Activated T-helper 1 cell treated with anti-CD3 and anti-CD28 coated beads, Interleukin-2, amount 50 U/mL, for 16 hours (primary cell): ENCODE results near the gene DEGS2.

ENCODE experiments used
- DNase-seq, 2 donors: peaks; one replicate each; pipeline ENCODE4 v3.0.0-alpha.2; 2020; ENCODE audit warnings: low read depth in 1 of 2, low spot score in 1 of 2

The DEGS2 gene

GRCh38 chr14:100132903-100133510, 26.4 kb downstream of the DEGS2 start:
- DNase-seq, result no peak

- DNase-seq, result no peak
Observed at GRCh38 chr14:100132161-100132902, 27.1 kb downstream of the DEGS2 start.

GRCh38 chr14:100131181-100131580, 28.3 kb downstream of the DEGS2 start:
- DNase-seq, result no peak

- DNase-seq, result no peak
Observed at GRCh38 chr14:100130521-100130920, 28.9 kb downstream of the DEGS2 start.

- no peak for DNase-seq
Observed at GRCh38 chr14:100129161-100129589, 30.3 kb downstream of the DEGS2 start.

GRCh38 chr14:100128688-100129087, 30.8 kb downstream of the DEGS2 start:
- DNase-seq, result no peak

GRCh38 chr14:100127853-100128455, 31.5 kb downstream of the DEGS2 start:
- no peak for DNase-seq

GRCh38 chr14:100126401-100126800, 33.0 kb downstream of the DEGS2 start:
- no peak for DNase-seq

GRCh38 chr14:100124551-100125088, 34.8 kb downstream of the DEGS2 start:
- no peak for DNase-seq

- DNase-seq, result no peak
Observed at GRCh38 chr14:100123618-100124017, 35.8 kb downstream of the DEGS2 start.

GRCh38 chr14:100122481-100123223, 36.8 kb downstream of the DEGS2 start:
- no peak for DNase-seq

GRCh38 chr14:100121643-100122480, 37.6 kb downstream of the DEGS2 start:
- no peak for DNase-seq

GRCh38 chr14:100120522-100121269, 38.7 kb downstream of the DEGS2 start:
- DNase-seq, result no peak

GRCh38 chr14:100119251-100119650, 40.2 kb downstream of the DEGS2 start:
- no peak for DNase-seq

- no peak for DNase-seq
Observed at GRCh38 chr14:100118396-100119011, 40.9 kb downstream of the DEGS2 start.

- no peak for DNase-seq
Observed at GRCh38 chr14:100117633-100118395, 41.6 kb downstream of the DEGS2 start.

GRCh38 chr14:100117026-100117425, 42.4 kb downstream of the DEGS2 start:
- no peak for DNase-seq

- no peak for DNase-seq
Observed at GRCh38 chr14:100116134-100116533, 43.3 kb downstream of the DEGS2 start.

- no peak for DNase-seq
Observed at GRCh38 chr14:100115726-100116125, 43.7 kb downstream of the DEGS2 start.
